ENCODE results near the gene HKDC1.

GRCh38 chr10:69250041-69250440, 29.9 kb downstream of the HKDC1 start:
- TF ChIP-seq CTCF (IDR thresholded peaks at IDR 0.05 in 4 of 5, conservative IDR thresholded peaks at IDR 0.05 in 1 of 5): no peak
- no peak for TF ChIP-seq POLR2A (IDR thresholded peaks at IDR 0.05)
